ENCODE data around the gene NR2F1. TPM values are rescaled to one million over a fixed set of nuclear protein-coding genes. Genes with fewer than 3 reads are reported as not detected.
A peak's percentile ranks its signal among the peaks of the same experiment; 100 is the strongest.
"Not testable (repeated sequence)": the region's sequence is repeated elsewhere in the genome, so short reads cannot be mapped to it uniquely, and the experiment has no call there.

Gene NR2F1
- 73.0 and 76.3 TPM in 2 replicates for total RNA-seq (2014; rRNA removed; shearing (Covaris generic); ENCODE audit: low replicate concordance)

GRCh38 chr5:93582677-93583438, at the start of gene NR2F1:
TSS of gene NR2F1 (plus strand) at chr5:93583222. CDS start at chr5:93585024, 1,802 bp downstream.
- peaks cover 10% of the 10 kb centered on the region for H3K36me3 ChIP-seq
- H3K27me3 ChIP-seq: no peaks in the 10 kb centered on the region
- H3K9me3 ChIP-seq: no peaks in the 10 kb centered on the region
- H3K4me3 ChIP-seq: peak within 1 kb of the TSS; percentile 80
- DNase-seq: peak; percentile 98

- H3K4me3 ChIP-seq: no peak overlapping the region
- DNase-seq: no peak
- peaks cover 20% of the 10 kb centered on the region for H3K36me3 ChIP-seq
- H3K27me3 ChIP-seq: no peaks in the 10 kb centered on the region
- no peaks in the 10 kb centered on the region for H3K9me3 ChIP-seq
Observed at GRCh38 chr5:93545872-93546271, 37.1 kb upstream of the NR2F1 start.

GRCh38 chr5:93549594-93549993, 33.4 kb upstream of the NR2F1 start:
- peaks cover 14% of the 10 kb centered on the region for H3K36me3 ChIP-seq
- not testable (repeated sequence) for H3K4me3 ChIP-seq, H3K9me3 ChIP-seq, H3K27me3 ChIP-seq, DNase-seq

GRCh38 chr5:93557021-93557604, 25.9 kb upstream of the NR2F1 start:
- Histone ChIP-seq H3K9me3 (no peaks in the 10 kb centered on the region), H3K27me3 (no peaks in the 10 kb centered on the region), H3K36me3 (peaks cover 38% of the 10 kb centered on the region), H3K4me3 (no peak overlapping the region)
- DNase-seq: no peak

GRCh38 chr5:93566091-93566490, 16.9 kb upstream of the NR2F1 start:
- Histone ChIP-seq H3K27me3 (no peaks in the 10 kb centered on the region), H3K36me3 (peaks cover 14% of the 10 kb centered on the region), H3K9me3 (no peaks in the 10 kb centered on the region), H3K4me3 (no peak overlapping the region)
- DNase-seq: no peak

GRCh38 chr5:93567424-93567823, 15.6 kb upstream of the NR2F1 start:
- no peak for DNase-seq
- H3K4me3 ChIP-seq: no peak overlapping the region

GRCh38 chr5:93569300-93570160, 13.5 kb upstream of the NR2F1 start:
- Histone ChIP-seq H3K36me3 (peaks cover 29% of the 10 kb centered on the region), H3K9me3 (0 out of 2 replicates have a peak, but pooled peaks cover 2% of the 10 kb centered on the region), H3K4me3 (no peak overlapping the region), H3K27me3 (no peaks in the 10 kb centered on the region)
- DNase-seq: no peak

More at GRCh38 chr5:93567424-93567823, 15.6 kb upstream of the NR2F1 start:
- Histone ChIP-seq H3K36me3 (peaks cover 23% of the 10 kb centered on the region), H3K27me3 (no peaks in the 10 kb centered on the region), H3K9me3 (no peaks in the 10 kb centered on the region)

- Histone ChIP-seq H3K27me3 (no peaks in the 10 kb centered on the region), H3K9me3 (0 out of 2 replicates have a peak, but pooled peaks cover 2% of the 10 kb centered on the region), H3K4me3 (no peak overlapping the region), H3K36me3 (peaks cover 29% of the 10 kb centered on the region)
- no peak for DNase-seq
Observed at GRCh38 chr5:93570294-93571113, 12.5 kb upstream of the NR2F1 start.

- no peak for DNase-seq
- H3K9me3 ChIP-seq: 0 out of 2 replicates have a peak, but pooled peaks cover 2% of the 10 kb centered on the region
Observed at GRCh38 chr5:93571114-93571949, 11.7 kb upstream of the NR2F1 start.

GRCh38 chr5:93572101-93572607, 10.9 kb upstream of the NR2F1 start:
- peaks cover 29% of the 10 kb centered on the region for H3K36me3 ChIP-seq
- no peak for DNase-seq
- H3K9me3 ChIP-seq: 0 out of 2 replicates have a peak, but pooled peaks cover 2% of the 10 kb centered on the region
- H3K27me3 ChIP-seq: no peaks in the 10 kb centered on the region
- H3K4me3 ChIP-seq: no peak overlapping the region

More at GRCh38 chr5:93571114-93571949, 11.7 kb upstream of the NR2F1 start:
- no peaks in the 10 kb centered on the region for H3K27me3 ChIP-seq
- H3K36me3 ChIP-seq: peaks cover 29% of the 10 kb centered on the region
- no peak overlapping the region for H3K4me3 ChIP-seq

GRCh38 chr5:93572608-93573353, 10.2 kb upstream of the NR2F1 start:
- Histone ChIP-seq H3K27me3 (no peaks in the 10 kb centered on the region), H3K36me3 (peaks cover 29% of the 10 kb centered on the region), H3K4me3 (no peak overlapping the region), H3K9me3 (0 out of 2 replicates have a peak, but pooled peaks cover 2% of the 10 kb centered on the region)
- no peak for DNase-seq

- Histone ChIP-seq H3K36me3 (peaks cover 29% of the 10 kb centered on the region), H3K4me3 (no peak overlapping the region), H3K27me3 (no peaks in the 10 kb centered on the region), H3K9me3 (0 out of 2 replicates have a peak, but pooled peaks cover 2% of the 10 kb centered on the region)
- DNase-seq: no peak
Observed at GRCh38 chr5:93573354-93574351, 9.4 kb upstream of the NR2F1 start.

- peaks cover 29% of the 10 kb centered on the region for H3K36me3 ChIP-seq
- no peak overlapping the region for H3K4me3 ChIP-seq
- H3K27me3 ChIP-seq: no peaks in the 10 kb centered on the region
- DNase-seq: no peak
- H3K9me3 ChIP-seq: 0 out of 2 replicates have a peak, but pooled peaks cover 2% of the 10 kb centered on the region
Observed at GRCh38 chr5:93574491-93575305, 8.3 kb upstream of the NR2F1 start.
